ENCODE data around the gene TBC1D30. TPM values are rescaled to one million over a fixed set of nuclear protein-coding genes. Genes with fewer than 3 reads are reported as not detected.
"Not testable (repeated sequence)": the region's sequence is repeated elsewhere in the genome, so short reads cannot be mapped to it uniquely, and the experiment has no call there.

Gene TBC1D30
- total RNA-seq, 1 experiment from 2014 or later, result 10.8 TPM

DNA sequence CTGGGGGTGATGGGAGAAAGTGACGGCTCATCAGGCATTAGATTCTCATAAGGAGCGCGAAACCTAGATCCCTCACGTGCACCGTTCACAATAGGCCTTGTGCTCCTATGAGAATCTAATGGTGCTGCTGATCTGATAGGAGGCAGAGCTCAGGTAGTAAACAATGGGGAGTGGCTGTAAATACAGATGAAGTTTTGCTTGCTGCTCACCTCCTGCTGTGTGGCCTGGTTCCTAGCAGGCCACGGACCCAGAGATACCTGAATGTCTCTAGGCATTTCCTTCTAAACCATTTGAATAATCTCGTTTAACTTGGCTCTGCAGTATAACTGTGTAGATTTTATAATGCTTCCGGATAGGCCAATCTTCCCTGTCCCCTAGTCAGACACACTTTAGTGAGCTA is 13.0 kb downstream of the TBC1D30 start:
- DNase-seq, result no peak
- Mint-ChIP-seq H3K9me3 (ENCODE audit: unreplicated experiment) (no peaks in the 10 kb centered on the region), H3K36me3 (ENCODE audit: insufficient read depth, unreplicated experiment) (peaks cover 11% of the 10 kb centered on the region), H3K27ac (ENCODE audit: unreplicated experiment) (no peak overlapping the region), H3K4me3 (ENCODE audit: unreplicated experiment) (no peak overlapping the region), H3K27me3 (ENCODE audit: insufficient read depth, unreplicated experiment) (no peaks in the 10 kb centered on the region), H3K4me1 (ENCODE audit: low read depth, unreplicated experiment) (peaks cover 6% of the 10 kb centered on the region)
- intact Hi-C loops (cut with micrococcal nuclease; ENCODE audit: unreplicated experiment), result loop anchor here (5.0 kb wide), 1 partner anchor 40 kb away; no protein-coding TSS in a partner anchor
- ChIA-PET POLR2A (interaction anchor here (0.6 kb wide), 1 partner anchor 42 kb away, joined by 10 read pairs; no protein-coding TSS in a partner anchor), CTCF (interaction anchor here (1.0 kb wide), 1 partner anchor 36 kb away, joined by 4 read pairs; no protein-coding TSS in a partner anchor)
- no peak for TF ChIP-seq CTCF (IDR thresholded peaks at IDR 0.05; ENCODE audit: insufficient read depth in 1 of 2, low read depth in 1 of 2, low read length in 1 of 2, severe bottlenecking in 1 of 2, unreplicated experiment in 1 of 2)
- H3K36me3 ChIP-seq (ENCODE audit: control insufficient read depth, insufficient read depth, low read length), result no peaks in the 10 kb centered on the region; the same call in 1 of the 2 replicates
- peaks cover 6% of the 10 kb centered on the region; the same call in 1 of the 2 replicates for H3K4me1 ChIP-seq
- no TSS peak for BruUV-seq (replicated peaks)
- no peaks in the 10 kb centered on the region for H3K27me3 ChIP-seq (replicated peaks; ENCODE audit: control insufficient read depth, insufficient read depth, low read length)
- no peaks in the 10 kb centered on the region for H3K9me3 ChIP-seq
- H3K4me3 ChIP-seq (ENCODE audit: low read depth, low read length), result no peak overlapping the region

DNA sequence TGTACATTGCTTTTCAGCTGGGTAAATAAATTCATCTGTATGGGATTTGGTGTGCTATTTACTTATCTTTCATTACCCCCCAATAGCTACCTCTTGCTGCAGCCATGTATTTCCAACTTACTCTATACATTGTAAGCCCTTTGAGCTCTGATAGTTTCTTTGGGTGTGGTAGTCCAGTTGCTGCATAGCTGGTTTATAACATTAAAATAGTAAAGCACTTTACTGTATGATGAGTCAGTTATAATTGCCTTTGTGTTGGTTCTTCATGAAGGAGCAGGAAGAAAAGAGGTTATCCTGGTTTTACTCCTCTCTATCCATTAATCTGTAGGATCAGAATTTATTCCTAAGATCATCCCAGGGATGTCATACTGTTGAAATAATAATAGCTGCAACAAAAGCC is 15.7 kb downstream of the TBC1D30 start:
- H3K9me3 ChIP-seq, result no peaks in the 10 kb centered on the region
- H3K4me1 Mint-ChIP-seq (ENCODE audit: low read depth, unreplicated experiment), result peaks cover 6% of the 10 kb centered on the region
- no peaks in the 10 kb centered on the region for H3K9me3 Mint-ChIP-seq (ENCODE audit: unreplicated experiment)
- BruUV-seq (replicated peaks), result no TSS peak
- POLR2A ChIA-PET, result no interaction called here
- peaks cover 6% of the 10 kb centered on the region; the same call in 1 of the 2 replicates for H3K4me1 ChIP-seq
- no peaks in the 10 kb centered on the region for H3K27me3 Mint-ChIP-seq (ENCODE audit: insufficient read depth, unreplicated experiment)
- H3K27me3 ChIP-seq (replicated peaks; ENCODE audit: control insufficient read depth, insufficient read depth, low read length), result no peaks in the 10 kb centered on the region
- no peak overlapping the region for H3K4me3 Mint-ChIP-seq (ENCODE audit: unreplicated experiment)
- CTCF ChIA-PET, result interaction anchor here (0.9 kb wide), 1 partner anchor 38 kb away, joined by 3 read pairs; no protein-coding TSS in a partner anchor
- intact Hi-C loops (cut with micrococcal nuclease; ENCODE audit: unreplicated experiment), result no loop called here
- no peaks in the 10 kb centered on the region for H3K36me3 ChIP-seq (ENCODE audit: control insufficient read depth, insufficient read depth, low read length)
- H3K4me3 ChIP-seq (ENCODE audit: low read depth, low read length), result no peak overlapping the region
- peaks cover 11% of the 10 kb centered on the region for H3K36me3 Mint-ChIP-seq (ENCODE audit: insufficient read depth, unreplicated experiment)
- TF ChIP-seq CTCF (IDR thresholded peaks at IDR 0.05; ENCODE audit: insufficient read depth in 1 of 2, low read depth in 1 of 2, low read length in 1 of 2, severe bottlenecking in 1 of 2, unreplicated experiment in 1 of 2), result no peak
- no peak for DNase-seq
- no peak overlapping the region for H3K27ac Mint-ChIP-seq (ENCODE audit: unreplicated experiment)

GRCh38 chr12:64840949-64841717 is 16.7 kb downstream of the TBC1D30 start:
- H3K9me3 ChIP-seq, result no peaks in the 10 kb centered on the region
- no peaks in the 10 kb centered on the region for H3K4me1 ChIP-seq
- no peak overlapping the region for H3K4me3 ChIP-seq (ENCODE audit: low read depth, low read length)
- H3K36me3 ChIP-seq (ENCODE audit: control insufficient read depth, insufficient read depth, low read length), result no peaks in the 10 kb centered on the region
- ChIA-PET CTCF (no interaction called here), POLR2A (no interaction called here)
- peaks cover 6% of the 10 kb centered on the region for H3K4me1 Mint-ChIP-seq (ENCODE audit: low read depth, unreplicated experiment)
- no peaks in the 10 kb centered on the region for H3K27me3 ChIP-seq (replicated peaks; ENCODE audit: control insufficient read depth, insufficient read depth, low read length)
- no peaks in the 10 kb centered on the region for H3K27me3 Mint-ChIP-seq (ENCODE audit: insufficient read depth, unreplicated experiment)
- no peaks in the 10 kb centered on the region for H3K9me3 Mint-ChIP-seq (ENCODE audit: unreplicated experiment)
- no peak overlapping the region for H3K4me3 Mint-ChIP-seq (ENCODE audit: unreplicated experiment)
- intact Hi-C loops (cut with micrococcal nuclease; ENCODE audit: unreplicated experiment), result no loop called here
- no peak for TF ChIP-seq CTCF (IDR thresholded peaks at IDR 0.05; ENCODE audit: insufficient read depth in 1 of 2, low read depth in 1 of 2, low read length in 1 of 2, severe bottlenecking in 1 of 2, unreplicated experiment in 1 of 2)
- H3K36me3 Mint-ChIP-seq (ENCODE audit: insufficient read depth, unreplicated experiment), result peaks cover 11% of the 10 kb centered on the region
- no TSS peak for BruUV-seq (replicated peaks)
- DNase-seq, result no peak
- H3K27ac Mint-ChIP-seq (ENCODE audit: unreplicated experiment), result no peak overlapping the region

DNA sequence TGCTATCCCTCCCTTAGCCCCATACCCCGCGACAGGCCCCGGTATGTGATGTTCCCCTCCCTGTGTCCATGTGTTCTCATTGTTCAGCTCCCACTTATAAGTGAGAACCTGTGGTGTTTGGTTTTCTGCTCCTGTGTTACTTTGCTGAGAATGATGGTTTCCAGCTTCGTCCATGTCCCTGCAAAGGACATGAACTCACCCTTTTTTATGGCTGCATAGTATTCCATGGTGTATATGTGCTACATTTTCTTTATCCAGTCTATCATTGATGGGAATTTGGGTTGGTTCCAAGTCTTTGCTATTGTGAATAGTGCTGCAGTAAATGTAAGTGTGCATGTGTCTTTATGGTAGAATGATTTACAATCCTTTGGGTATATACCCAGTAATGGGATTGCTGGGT is 24.0 kb downstream of the TBC1D30 start:
- H3K36me3 ChIP-seq (ENCODE audit: control insufficient read depth, insufficient read depth, low read length); H3K4me1 ChIP-seq; BruUV-seq (replicated peaks); H3K4me3 Mint-ChIP-seq (ENCODE audit: unreplicated experiment); CTCF ChIA-PET; DNase-seq; H3K4me1 Mint-ChIP-seq (ENCODE audit: low read depth, unreplicated experiment); POLR2A ChIA-PET; intact Hi-C loops (cut with micrococcal nuclease; ENCODE audit: unreplicated experiment); H3K9me3 ChIP-seq; H3K36me3 Mint-ChIP-seq (ENCODE audit: insufficient read depth, unreplicated experiment); H3K27me3 Mint-ChIP-seq (ENCODE audit: insufficient read depth, unreplicated experiment); H3K27ac Mint-ChIP-seq (ENCODE audit: unreplicated experiment); H3K9me3 Mint-ChIP-seq (ENCODE audit: unreplicated experiment); H3K4me3 ChIP-seq (ENCODE audit: low read depth, low read length); H3K27me3 ChIP-seq (replicated peaks; ENCODE audit: control insufficient read depth, insufficient read depth, low read length): not testable (repeated sequence)

Measured in Caco-2 (cell line).